ENCODE results near the gene ZSWIM1.

DNA sequence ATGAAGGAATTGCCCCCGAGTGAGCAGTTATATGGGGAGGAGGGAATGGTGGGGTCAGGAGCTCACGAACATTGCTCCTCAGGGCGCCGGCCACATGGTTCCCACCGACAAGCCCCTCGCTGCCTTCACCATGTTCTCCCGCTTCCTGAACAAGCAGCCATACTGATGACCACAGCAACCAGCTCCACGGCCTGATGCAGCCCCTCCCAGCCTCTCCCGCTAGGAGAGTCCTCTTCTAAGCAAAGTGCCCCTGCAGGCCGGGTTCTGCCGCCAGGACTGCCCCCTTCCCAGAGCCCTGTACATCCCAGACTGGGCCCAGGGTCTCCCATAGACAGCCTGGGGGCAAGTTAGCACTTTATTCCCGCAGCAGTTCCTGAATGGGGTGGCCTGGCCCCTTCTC lies 17.3 kb downstream of the ZSWIM1 start:
- TF ChIP-seq, protein P1, sequence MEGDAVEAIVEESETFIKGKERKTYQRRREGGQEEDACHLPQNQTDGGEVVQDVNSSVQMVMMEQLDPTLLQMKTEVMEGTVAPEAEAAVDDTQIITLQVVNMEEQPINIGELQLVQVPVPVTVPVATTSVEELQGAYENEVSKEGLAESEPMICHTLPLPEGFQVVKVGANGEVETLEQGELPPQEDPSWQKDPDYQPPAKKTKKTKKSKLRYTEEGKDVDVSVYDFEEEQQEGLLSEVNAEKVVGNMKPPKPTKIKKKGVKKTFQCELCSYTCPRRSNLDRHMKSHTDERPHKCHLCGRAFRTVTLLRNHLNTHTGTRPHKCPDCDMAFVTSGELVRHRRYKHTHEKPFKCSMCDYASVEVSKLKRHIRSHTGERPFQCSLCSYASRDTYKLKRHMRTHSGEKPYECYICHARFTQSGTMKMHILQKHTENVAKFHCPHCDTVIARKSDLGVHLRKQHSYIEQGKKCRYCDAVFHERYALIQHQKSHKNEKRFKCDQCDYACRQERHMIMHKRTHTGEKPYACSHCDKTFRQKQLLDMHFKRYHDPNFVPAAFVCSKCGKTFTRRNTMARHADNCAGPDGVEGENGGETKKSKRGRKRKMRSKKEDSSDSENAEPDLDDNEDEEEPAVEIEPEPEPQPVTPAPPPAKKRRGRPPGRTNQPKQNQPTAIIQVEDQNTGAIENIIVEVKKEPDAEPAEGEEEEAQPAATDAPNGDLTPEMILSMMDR (IDR thresholded peaks at IDR 0.05) = no peak
- no peak for TF ChIP-seq EZH2 (IDR thresholded peaks at IDR 0.05; ENCODE audit: borderline replicate concordance, insufficient read depth, low read depth, low read length, poor library complexity, severe bottlenecking)
